Testis (tissue), 2 donors: Measurements from ENCODE around the gene ATP1A3.

ENCODE experiments used
- POLR2A ChIP-seq: fragments of 450-650 bp; IDR thresholded peaks from one replicate; pipeline ENCODE4 v1.6.1; 2017; ENCODE audit warnings: antibody characterized with exemption, mild to moderate bottlenecking, moderate library complexity
- TF ChIP-seq, protein P1 (sequence below), 3 experiments: fragments of 450-650 bp in 2 of 3; fragments of 200-600 bp in 1 of 3; sonication (generic) in 1 of 3; IDR thresholded peaks; one replicate each; pipeline ENCODE4 v1.5.1; 2016 to 2019; ENCODE audit warnings: antibody characterized with exemption in 3 of 3, mild to moderate bottlenecking in 2 of 3, moderate library complexity in 1 of 3

GRCh38 chr19:41934849-41935374, 59.1 kb downstream of the ATP1A3 start:
- no peak for TF ChIP-seq POLR2A
- TF ChIP-seq, protein P1, sequence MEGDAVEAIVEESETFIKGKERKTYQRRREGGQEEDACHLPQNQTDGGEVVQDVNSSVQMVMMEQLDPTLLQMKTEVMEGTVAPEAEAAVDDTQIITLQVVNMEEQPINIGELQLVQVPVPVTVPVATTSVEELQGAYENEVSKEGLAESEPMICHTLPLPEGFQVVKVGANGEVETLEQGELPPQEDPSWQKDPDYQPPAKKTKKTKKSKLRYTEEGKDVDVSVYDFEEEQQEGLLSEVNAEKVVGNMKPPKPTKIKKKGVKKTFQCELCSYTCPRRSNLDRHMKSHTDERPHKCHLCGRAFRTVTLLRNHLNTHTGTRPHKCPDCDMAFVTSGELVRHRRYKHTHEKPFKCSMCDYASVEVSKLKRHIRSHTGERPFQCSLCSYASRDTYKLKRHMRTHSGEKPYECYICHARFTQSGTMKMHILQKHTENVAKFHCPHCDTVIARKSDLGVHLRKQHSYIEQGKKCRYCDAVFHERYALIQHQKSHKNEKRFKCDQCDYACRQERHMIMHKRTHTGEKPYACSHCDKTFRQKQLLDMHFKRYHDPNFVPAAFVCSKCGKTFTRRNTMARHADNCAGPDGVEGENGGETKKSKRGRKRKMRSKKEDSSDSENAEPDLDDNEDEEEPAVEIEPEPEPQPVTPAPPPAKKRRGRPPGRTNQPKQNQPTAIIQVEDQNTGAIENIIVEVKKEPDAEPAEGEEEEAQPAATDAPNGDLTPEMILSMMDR (IDR thresholded peaks at IDR 0.05), result peak; percentile 25 to 79 (median 73)
